GM21528 (cell line): ENCODE results near the gene KRT81.
A peak's percentile ranks its signal among the peaks of the same experiment; 100 is the strongest.
"Not testable (repeated sequence)": the region's sequence is repeated elsewhere in the genome, so short reads cannot be mapped to it uniquely, and the experiment has no call there.

Experiments
- ATAC-seq: cut with Tn5 transposase; IDR thresholded peaks from one replicate; pipeline ENCODE4 v1.9.1; 2021; ENCODE audit warnings: mild to moderate bottlenecking, moderate library complexity; ENCODE audit not compliant: unreplicated experiment, low FRiP score

The KRT81 gene

GRCh38 chr12:52245259-52245961, 45.9 kb downstream of the KRT81 start:
- ATAC-seq: no peak

GRCh38 chr12:52244615-52244994, 46.7 kb downstream of the KRT81 start:
- peak; percentile 12 for ATAC-seq

GRCh38 chr12:52243856-52244614, 47.3 kb downstream of the KRT81 start:
- ATAC-seq: peak; percentile 70

GRCh38 chr12:52243259-52243855, 48.0 kb downstream of the KRT81 start:
- no peak for ATAC-seq

- no peak for ATAC-seq
Observed at GRCh38 chr12:52242442-52243258, 48.7 kb downstream of the KRT81 start.

- no peak for ATAC-seq
Observed at GRCh38 chr12:52241205-52241842, 50.0 kb downstream of the KRT81 start.

GRCh38 chr12:52240247-52240646, 51.1 kb downstream of the KRT81 start:
- not testable (repeated sequence) for ATAC-seq

- ATAC-seq: no peak
Observed at GRCh38 chr12:52239767-52240166, 51.6 kb downstream of the KRT81 start.

- ATAC-seq: no peak
Observed at GRCh38 chr12:52238916-52239646, 52.3 kb downstream of the KRT81 start.

- ATAC-seq: no peak
Observed at GRCh38 chr12:52238207-52238840, 53.0 kb downstream of the KRT81 start.

GRCh38 chr12:52236386-52237050, 54.8 kb downstream of the KRT81 start:
- ATAC-seq: no peak
